ENCODE results near the gene PFDN1. TPM values are rescaled to one million over a fixed set of nuclear protein-coding genes. Genes with fewer than 3 reads are reported as not detected.

Gene PFDN1
- total RNA-seq, 6 experiments from 2014 or later: 9.8 to 30.8 (median 14.7) TPM

DNA sequence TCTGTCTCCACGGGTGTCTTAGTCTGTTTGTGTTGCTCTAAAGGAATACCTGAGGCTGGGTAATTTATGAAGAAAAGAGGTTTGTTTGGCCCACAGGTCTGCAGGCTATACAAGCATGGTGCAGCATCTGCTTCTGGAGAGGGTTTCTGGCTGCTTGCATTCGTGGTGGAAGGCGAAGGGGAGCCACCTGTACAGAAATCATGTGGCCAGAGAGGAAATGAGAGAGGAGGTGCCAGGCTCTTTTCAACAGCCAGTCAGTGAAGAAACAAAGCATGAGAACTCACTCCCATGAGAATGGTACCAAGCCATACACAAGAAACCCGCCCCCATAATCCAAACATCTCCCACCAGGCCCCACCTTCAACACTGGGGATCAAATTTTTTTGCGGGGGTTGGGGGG is 53.4 kb downstream of the PFDN1 start:
- no peaks in the 10 kb centered on the region for H3K9me3 ChIP-seq
- TF ChIP-seq POLR2A (IDR thresholded peaks at IDR 0.05): no peak
- TF ChIP-seq, protein P1, sequence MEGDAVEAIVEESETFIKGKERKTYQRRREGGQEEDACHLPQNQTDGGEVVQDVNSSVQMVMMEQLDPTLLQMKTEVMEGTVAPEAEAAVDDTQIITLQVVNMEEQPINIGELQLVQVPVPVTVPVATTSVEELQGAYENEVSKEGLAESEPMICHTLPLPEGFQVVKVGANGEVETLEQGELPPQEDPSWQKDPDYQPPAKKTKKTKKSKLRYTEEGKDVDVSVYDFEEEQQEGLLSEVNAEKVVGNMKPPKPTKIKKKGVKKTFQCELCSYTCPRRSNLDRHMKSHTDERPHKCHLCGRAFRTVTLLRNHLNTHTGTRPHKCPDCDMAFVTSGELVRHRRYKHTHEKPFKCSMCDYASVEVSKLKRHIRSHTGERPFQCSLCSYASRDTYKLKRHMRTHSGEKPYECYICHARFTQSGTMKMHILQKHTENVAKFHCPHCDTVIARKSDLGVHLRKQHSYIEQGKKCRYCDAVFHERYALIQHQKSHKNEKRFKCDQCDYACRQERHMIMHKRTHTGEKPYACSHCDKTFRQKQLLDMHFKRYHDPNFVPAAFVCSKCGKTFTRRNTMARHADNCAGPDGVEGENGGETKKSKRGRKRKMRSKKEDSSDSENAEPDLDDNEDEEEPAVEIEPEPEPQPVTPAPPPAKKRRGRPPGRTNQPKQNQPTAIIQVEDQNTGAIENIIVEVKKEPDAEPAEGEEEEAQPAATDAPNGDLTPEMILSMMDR (IDR thresholded peaks at IDR 0.05): no peak
- DNase-seq (no peak), ATAC-seq (no peak)
- no peak overlapping the region for H3K27ac ChIP-seq
- H3K4me3 ChIP-seq: no peak overlapping the region
- no peaks in the 10 kb centered on the region for H3K4me1 ChIP-seq
- intact Hi-C loops (cut with DNase I): loop anchor here in 1 of 2 donors (5.0 kb wide), 1 partner anchor 103 kb away; no protein-coding TSS in a partner anchor
- 61% methylated on average over 3 of the region's 5 CpGs for WGBS (ENCODE audit: insufficient coverage, low coverage, low lambda C conversion rate, missing lambda C conversion rate)
- H3K27me3 ChIP-seq: no peaks in the 10 kb centered on the region
- H3K36me3 ChIP-seq: peaks cover 0 to 8% (median 3%) of the 10 kb centered on the region in 4 donors

DNA sequence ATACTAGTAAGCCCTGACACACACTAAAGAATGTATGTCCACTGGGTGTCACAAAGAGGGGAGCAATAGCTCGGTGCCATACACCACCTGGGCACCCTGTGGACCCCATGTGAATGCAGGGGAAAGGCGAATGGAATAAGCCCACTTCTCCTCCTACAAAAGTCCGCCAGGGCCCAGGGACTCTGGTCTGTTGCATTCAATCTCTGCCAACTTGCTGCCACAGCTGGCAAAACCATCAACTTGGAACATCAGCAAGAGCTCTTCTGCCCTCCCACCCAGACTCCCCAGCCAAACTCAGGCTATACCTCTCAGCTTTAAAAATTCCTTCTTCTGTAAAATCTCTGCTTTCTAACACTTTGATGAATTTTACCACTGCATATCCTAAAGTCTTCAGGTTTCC is 54.5 kb downstream of the PFDN1 start:
- TF ChIP-seq, protein P1 (IDR thresholded peaks at IDR 0.05): no peak
- no peak for TF ChIP-seq POLR2A (IDR thresholded peaks at IDR 0.05)
- DNase-seq (no peak), ATAC-seq (no peak)
- Histone ChIP-seq H3K27me3 (no peaks in the 10 kb centered on the region), H3K36me3 (peaks cover 0 to 8% (median 3%) of the 10 kb centered on the region in 4 donors), H3K9me3 (no peaks in the 10 kb centered on the region), H3K27ac (no peak overlapping the region), H3K4me1 (no peaks in the 10 kb centered on the region), H3K4me3 (no peak overlapping the region)
- WGBS (ENCODE audit: insufficient coverage, low coverage, low lambda C conversion rate, missing lambda C conversion rate): 100% methylated on average over 3 of the region's 3 CpGs
- intact Hi-C loops (cut with DNase I): loop anchor here in 1 of 2 donors (5.0 kb wide), 1 partner anchor 104 kb away; no protein-coding TSS in a partner anchor

DNA sequence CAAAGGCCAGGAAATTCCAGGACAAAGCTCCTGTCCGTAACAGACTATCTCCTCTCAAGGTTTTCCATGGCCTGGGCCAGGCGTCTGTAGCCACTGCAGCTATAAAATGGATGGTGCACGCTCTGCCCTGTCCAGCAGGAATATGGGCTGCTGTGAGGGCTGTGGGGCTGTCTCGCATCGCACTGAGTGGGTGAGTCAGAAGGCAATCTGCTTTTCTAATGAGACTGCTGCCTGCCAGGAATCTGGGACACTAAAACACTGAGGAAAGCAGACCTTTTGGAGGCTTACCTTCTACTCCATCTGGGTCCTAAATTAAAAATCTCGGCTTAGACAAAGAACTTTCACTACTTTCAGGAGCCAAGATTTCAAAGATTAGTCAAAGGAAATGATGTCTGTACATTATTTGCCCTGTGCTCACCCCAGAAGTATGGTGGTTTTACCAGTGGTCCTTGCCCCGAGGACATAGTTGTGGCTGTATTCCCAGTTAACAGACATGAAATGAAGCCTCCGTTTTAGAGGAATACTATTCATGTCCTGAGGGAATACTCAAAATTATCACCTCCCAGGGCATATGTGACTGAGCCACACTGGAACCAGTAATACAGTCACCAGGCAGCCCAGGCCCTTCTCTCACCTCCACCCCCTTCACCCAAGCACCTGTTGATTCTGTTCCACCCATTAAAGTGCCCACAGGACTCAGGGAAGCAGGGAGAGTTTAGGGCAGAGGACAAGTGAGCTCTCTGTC is 56.4 kb downstream of the PFDN1 start:
- no peak overlapping the region for H3K27ac ChIP-seq
- ATAC-seq (peak in 2 of 4 donors; percentile 17 to 27), DNase-seq (no peak)

DNA sequence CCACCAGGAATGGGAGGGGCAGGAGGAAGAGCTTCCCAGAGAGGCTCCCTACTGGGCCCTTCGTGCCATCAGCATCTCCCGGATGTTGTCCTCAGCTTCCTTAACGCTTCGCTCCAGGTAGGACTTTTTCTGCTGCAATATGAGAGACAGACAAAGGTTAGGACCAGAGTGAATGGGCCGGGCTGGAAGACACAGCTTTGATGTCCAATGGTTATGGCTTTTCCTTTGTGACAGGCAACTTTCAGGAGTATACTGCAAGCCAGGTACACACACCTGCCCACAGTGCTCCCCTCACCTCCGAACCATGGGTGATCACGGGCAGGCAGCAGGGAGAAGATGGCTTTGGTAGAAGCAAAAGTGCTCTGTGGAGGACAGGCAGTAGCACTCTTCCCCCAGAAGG is 57.0 kb downstream of the PFDN1 start:
- WGBS (ENCODE audit: insufficient coverage, low coverage, low lambda C conversion rate, missing lambda C conversion rate): 60% methylated on average over 2 of the region's 7 CpGs
- H3K27me3 ChIP-seq: no peaks in the 10 kb centered on the region
- H3K9me3 ChIP-seq: no peaks in the 10 kb centered on the region
- peaks cover 0 to 8% (median 3%) of the 10 kb centered on the region in 4 donors for H3K36me3 ChIP-seq
- H3K4me3 ChIP-seq: no peak overlapping the region
- intact Hi-C loops (cut with DNase I): loop anchor here in 1 of 2 donors (5.0 kb wide), 1 partner anchor 106 kb away; no protein-coding TSS in a partner anchor
- no peak for ATAC-seq
- DNase-seq: no peak
- H3K4me1 ChIP-seq: peaks cover 0 to 11% (median 4%) of the 10 kb centered on the region in 4 donors
- TF ChIP-seq, protein P1 (IDR thresholded peaks at IDR 0.05): no peak
- no peak for TF ChIP-seq POLR2A (IDR thresholded peaks at IDR 0.05)
- H3K27ac ChIP-seq: no peak overlapping the region

More for the DNA sequence above, 56.4 kb downstream of the PFDN1 start:
- Histone ChIP-seq H3K4me1 (peaks cover 0 to 4% (median 0%) of the 10 kb centered on the region in 4 donors), H3K27me3 (no peaks in the 10 kb centered on the region), H3K36me3 (peaks cover 0 to 8% (median 3%) of the 10 kb centered on the region in 4 donors), H3K9me3 (no peaks in the 10 kb centered on the region), H3K4me3 (no peak overlapping the region)
- intact Hi-C loops (cut with DNase I): loop anchor here in 1 of 2 donors (5.0 kb wide), 1 partner anchor 106 kb away; no protein-coding TSS in a partner anchor
- WGBS (ENCODE audit: insufficient coverage, low coverage, low lambda C conversion rate, missing lambda C conversion rate): 72% methylated on average over 5 of the region's 8 CpGs
- TF ChIP-seq, protein P1 (IDR thresholded peaks at IDR 0.05): no peak
